Measurements from ENCODE around the gene PTBP2.
"Not testable (repeated sequence)": the region's sequence is repeated elsewhere in the genome, so short reads cannot be mapped to it uniquely, and the experiment has no call there.

Gene PTBP2

DNA sequence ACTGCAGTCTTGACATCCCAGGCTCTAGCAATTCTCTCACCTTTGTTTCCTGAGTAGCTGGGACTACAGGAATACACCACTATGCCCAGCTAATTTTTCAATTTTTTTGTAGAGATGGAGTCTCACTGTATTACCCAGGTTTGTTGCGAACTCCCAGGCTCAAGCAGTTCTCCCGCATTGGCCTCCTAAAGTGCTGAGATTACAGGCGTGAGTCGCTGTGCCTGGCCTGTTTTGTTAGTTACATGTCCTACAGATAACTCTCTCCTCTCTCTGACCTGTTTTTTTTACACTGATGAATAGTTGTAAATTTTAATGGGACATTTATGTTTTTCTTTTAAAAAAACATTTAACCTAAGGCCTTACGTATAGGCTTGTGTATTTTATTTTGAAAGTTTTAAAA, 19.8 kb downstream of the PTBP2 start:
- DNase-seq (ENCODE audit: low read depth): no peak

GRCh38 chr1:96746440-96747420, 25.1 kb downstream of the PTBP2 start:
- no peak for DNase-seq (ENCODE audit: low read depth)

GRCh38 chr1:96747565-96747964, 26.0 kb downstream of the PTBP2 start:
- DNase-seq (ENCODE audit: low read depth): no peak

DNA sequence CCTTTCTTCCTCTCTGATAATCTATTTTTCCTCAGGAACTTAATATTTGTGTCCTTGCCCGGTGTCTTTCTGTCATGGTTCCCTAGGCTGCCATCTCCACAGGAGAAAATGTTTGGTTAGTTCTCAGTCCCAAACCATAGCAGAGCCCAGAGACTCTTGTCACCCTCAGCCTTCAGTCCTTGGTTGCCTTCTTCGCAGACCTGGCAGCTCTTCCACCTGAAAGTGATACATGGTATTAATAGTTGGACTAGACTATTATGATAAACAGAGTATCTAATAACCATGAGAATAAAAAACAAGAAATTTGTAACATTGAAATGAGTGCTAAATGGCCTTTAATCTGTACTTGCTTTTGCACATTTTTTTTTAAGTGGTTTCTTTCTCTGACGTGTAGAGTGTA, 26.5 kb downstream of the PTBP2 start:
- DNase-seq (ENCODE audit: low read depth): no peak

DNA sequence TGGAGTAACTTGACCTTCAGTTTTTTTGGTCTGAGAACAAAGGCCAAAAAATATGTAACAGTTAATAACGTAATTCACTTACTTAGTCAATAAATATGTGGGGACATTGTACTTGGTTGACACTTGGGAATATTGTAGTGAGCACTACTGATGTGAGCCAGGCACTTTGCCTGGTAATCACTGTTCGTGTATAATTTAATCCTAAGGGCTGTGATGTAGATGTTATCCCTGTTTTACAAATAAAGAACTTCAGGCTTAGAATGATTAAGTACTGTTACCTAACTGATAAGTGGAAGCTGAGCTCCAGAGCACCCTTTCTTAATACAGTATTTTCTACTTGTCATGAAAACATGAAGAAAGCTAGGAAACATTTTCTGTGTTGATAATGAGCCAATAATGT, 28.0 kb downstream of the PTBP2 start:
- DNase-seq (ENCODE audit: low read depth): no peak

- DNase-seq (ENCODE audit: low read depth): no peak
Observed at GRCh38 chr1:96752394-96752793, 30.8 kb downstream of the PTBP2 start.

DNA sequence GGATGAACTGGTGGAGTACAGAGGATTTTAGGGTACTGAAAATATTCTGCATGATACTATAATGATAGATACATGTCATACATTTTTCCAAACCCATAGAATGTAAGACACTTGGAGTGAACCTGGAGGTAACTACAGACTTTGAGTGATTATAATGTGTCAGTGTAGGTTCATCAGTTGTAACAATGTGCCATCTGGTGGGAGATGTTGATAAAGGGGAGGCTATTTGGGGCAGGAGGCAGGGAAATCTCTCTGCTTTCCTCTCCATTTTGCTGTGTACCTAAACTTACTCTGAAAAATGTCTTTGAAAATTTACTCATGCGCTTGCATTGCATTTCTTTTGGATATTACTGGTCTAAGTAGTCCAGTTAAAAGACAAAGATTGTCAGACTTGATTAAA, 35.2 kb downstream of the PTBP2 start:
- DNase-seq (ENCODE audit: low read depth): no peak

- not testable (repeated sequence) for DNase-seq (ENCODE audit: low read depth)
Observed at GRCh38 chr1:96762586-96762985, 41.0 kb downstream of the PTBP2 start.

GRCh38 chr1:96763514-96763913, 41.9 kb downstream of the PTBP2 start:
- no peak for DNase-seq (ENCODE audit: low read depth)

DNA sequence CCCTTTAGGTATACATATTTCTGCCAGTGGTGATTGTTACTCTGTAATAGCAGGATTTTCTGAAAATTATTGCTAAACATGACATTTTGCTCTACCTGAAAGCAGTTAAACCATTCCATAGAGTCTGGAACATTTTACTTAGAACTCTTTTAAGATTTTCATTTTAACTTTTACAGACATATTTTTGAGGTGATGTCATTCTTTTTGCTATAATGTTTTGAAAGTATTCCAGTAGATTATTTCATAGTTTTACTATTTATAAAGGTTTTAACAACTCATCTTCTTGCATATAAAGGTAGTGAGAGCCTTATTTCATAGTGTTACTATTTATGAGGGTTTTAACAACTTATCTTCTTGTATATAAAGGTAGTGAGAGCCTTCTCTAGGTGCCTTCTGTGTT, 42.9 kb downstream of the PTBP2 start:
- DNase-seq (ENCODE audit: low read depth): no peak

GRCh38 chr1:96771847-96772246, 50.3 kb downstream of the PTBP2 start:
- no peak for DNase-seq (ENCODE audit: low read depth)

DNA sequence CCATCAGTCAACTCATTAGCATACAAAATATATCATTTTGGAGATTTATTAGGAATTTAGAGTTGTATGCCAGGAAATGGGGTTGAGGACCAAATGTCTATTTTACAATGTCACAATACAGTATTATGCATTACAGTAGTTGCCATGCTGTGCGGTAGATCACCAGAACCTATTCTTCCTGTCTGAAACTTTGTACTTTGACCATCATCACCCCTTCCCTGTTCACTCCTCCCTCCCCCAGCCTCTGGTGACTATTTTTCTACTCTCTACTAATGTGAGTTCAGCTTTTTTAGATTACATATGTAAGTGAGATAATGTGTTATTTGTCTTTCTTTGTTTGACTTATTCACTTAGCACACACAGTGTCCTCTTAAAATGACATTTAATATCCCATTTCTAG, 50.8 kb downstream of the PTBP2 start:
- no peak for DNase-seq (ENCODE audit: low read depth)

- no peak for DNase-seq (ENCODE audit: low read depth)
Observed at GRCh38 chr1:96772972-96773371, 51.4 kb downstream of the PTBP2 start.

GRCh38 chr1:96782206-96782605, 60.6 kb downstream of the PTBP2 start:
- no peak for DNase-seq (ENCODE audit: low read depth)

DNA sequence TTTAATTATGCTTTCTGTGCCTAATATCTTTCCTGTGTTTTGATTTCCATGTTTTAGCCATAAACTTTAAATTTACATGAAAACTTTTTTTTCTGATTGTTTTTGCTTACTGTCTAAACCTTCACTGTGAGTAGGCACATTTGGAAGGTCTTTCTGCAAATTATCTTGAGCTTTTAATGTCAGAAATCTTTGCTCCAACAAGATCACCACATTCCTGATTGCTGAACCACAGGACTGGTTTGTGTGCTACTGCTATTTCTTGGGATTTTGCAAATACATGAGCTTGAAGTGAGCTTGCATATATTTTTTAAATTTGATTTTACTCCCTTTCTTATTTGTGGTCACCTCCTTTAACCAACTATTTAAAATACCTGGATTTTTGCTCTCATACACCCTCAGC, 61.3 kb downstream of the PTBP2 start:
- no peak for DNase-seq (ENCODE audit: low read depth)

DNA sequence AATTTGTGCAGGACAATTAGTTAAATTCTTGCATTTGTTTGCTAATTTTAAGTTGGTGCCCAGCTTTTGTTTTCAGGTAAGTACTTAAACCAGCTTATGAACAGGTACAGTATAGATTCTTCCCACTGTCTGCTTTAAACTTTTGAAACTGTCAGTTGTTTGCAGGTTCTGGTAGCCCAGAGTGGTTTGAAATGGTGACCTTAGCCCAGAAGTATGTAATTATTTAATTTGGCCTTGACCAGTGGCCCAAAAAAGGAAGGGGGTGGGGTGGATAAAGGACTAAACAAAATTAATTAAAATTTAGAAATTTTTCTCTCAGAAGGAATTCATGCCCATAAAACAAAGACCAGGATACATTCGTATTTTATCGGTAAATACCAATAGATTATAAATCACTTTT, 69.0 kb downstream of the PTBP2 start:
- no peak for DNase-seq (ENCODE audit: low read depth)

DNA sequence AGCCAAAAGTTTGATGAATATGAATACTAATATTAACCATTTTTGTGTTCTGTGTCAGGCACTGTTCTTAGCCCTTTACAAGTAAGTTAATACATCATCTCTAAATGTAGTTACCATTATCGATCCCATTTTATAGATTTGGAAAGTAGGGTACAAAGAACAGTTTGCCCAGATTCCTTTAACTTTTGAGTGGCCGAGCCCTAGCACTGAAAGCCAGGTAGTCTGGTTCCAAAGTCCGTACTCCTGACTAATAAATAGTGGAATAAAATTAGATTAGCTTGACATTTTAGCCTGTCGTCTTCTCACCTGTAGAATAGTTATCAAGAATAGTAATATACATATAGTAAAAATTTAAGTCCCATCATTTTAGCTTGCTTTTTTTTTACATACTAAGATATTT, 70.6 kb downstream of the PTBP2 start:
- DNase-seq (ENCODE audit: low read depth): no peak

GRCh38 chr1:96801696-96802095, 80.1 kb downstream of the PTBP2 start:
- not testable (repeated sequence) for DNase-seq (ENCODE audit: low read depth)

- no peak for DNase-seq (ENCODE audit: low read depth)
Observed at GRCh38 chr1:96804648-96805047, 83.1 kb downstream of the PTBP2 start.

DNA sequence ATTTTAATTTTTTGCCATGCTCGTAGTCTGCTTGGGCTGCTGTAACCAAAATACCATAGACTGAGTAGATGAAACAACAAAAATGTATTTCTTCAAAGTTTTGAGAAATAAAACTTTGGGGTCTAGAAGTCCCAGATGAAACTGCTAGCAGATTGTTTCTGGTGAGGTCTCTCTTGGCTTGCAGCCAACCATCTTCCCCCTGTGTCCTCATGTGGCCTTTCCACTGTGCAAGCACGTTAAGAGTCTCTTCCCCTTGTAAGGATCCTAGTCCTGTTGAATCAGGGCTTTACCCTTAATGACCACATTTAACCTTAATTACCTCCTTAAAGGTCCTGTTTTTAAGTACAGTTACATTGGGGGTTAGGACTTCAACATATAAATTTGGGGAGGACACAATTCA, 86.6 kb downstream of the PTBP2 start:
- DNase-seq (ENCODE audit: low read depth): no peak

DNA sequence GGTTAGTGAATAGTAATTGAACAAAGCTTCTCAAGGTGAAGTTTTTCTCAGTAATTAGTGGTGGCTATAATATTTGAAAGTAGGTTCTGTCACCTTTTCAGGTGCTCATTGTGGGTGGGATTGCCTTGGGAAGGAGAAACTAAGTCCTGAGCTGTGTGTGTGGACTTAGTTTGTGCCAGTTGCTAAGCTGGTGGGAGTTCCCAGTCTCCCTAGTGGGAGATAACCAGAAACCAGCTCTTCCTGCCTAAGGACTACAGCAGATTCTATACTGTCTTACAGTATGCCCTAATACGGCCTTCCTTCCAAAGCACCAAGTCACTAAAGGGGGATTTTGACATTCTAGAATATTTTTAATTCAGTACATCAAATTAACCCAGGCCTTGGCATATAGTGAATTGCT, 94.3 kb downstream of the PTBP2 start:
- no peak for DNase-seq (ENCODE audit: low read depth)

GRCh38 chr1:96820107-96820506, 98.5 kb downstream of the PTBP2 start:
- DNase-seq (ENCODE audit: low read depth): no peak

- DNase-seq (ENCODE audit: low read depth): no peak
Observed at GRCh38 chr1:96820671-96821070, 99.1 kb downstream of the PTBP2 start.

- DNase-seq (ENCODE audit: low read depth): no peak
Observed at GRCh38 chr1:96825231-96825630, 103.6 kb downstream of the PTBP2 start.
